IPS-20b (cell line): ENCODE results near the gene RAB40C.

ENCODE experiments used
- H3K27ac ChIP-seq: one replicate; pipeline ENCODE4 v1.5.1; 2013; ENCODE audit warnings: low read length
- H3K27me3 ChIP-seq: 2 replicates; pipeline ENCODE4 v1.6.1; 2013; ENCODE audit warnings: mild to moderate bottlenecking, low read length, inconsistent platforms; ENCODE audit not compliant: insufficient read depth
- H3K36me3 ChIP-seq: 2 replicates; pipeline ENCODE4 v1.6.1; 2013; ENCODE audit warnings: low read depth, mild to moderate bottlenecking, inconsistent platforms, low read length, moderate library complexity; ENCODE audit not compliant: insufficient read depth
- H3K4me1 ChIP-seq: 2 replicates; pipeline ENCODE4 v1.6.1; 2013; ENCODE audit warnings: mild to moderate bottlenecking, control low read depth, inconsistent platforms, low read length, moderate library complexity; ENCODE audit not compliant: insufficient read depth
- H3K4me3 ChIP-seq: 2 replicates; pipeline ENCODE4 v1.5.1; 2013; ENCODE audit warnings: mild to moderate bottlenecking, low read length, inconsistent platforms
- H3K9ac ChIP-seq: 2 replicates; pipeline ENCODE4 v1.6.1; 2013; ENCODE audit warnings: low read depth, mild to moderate bottlenecking, inconsistent platforms, low read length, moderate library complexity
- H3K9me3 ChIP-seq: 2 replicates; pipeline ENCODE4 v1.6.1; 2013; ENCODE audit warnings: mild to moderate bottlenecking, low read depth, low read length, inconsistent platforms; ENCODE audit not compliant: insufficient read depth

Gene RAB40C

GRCh38 chr16:634051-634670 is 44.3 kb downstream of the RAB40C start:
- H3K9me3 ChIP-seq: no peaks in the 10 kb centered on the region
- no peak overlapping the region for H3K9ac ChIP-seq
- no peaks in the 10 kb centered on the region for H3K27me3 ChIP-seq
- no peaks in the 10 kb centered on the region for H3K36me3 ChIP-seq
- H3K27ac ChIP-seq: no peak overlapping the region
- peaks cover 10% of the 10 kb centered on the region; the same call in 1 of the 2 replicates for H3K4me1 ChIP-seq
- no peak overlapping the region for H3K4me3 ChIP-seq

GRCh38 chr16:634996-635395 is 45.1 kb downstream of the RAB40C start:
- Histone ChIP-seq H3K4me1 (peaks cover 5% of the 10 kb centered on the region; the same call in 1 of the 2 replicates), H3K27me3 (no peaks in the 10 kb centered on the region), H3K27ac (no peak overlapping the region), H3K9ac (no peak overlapping the region), H3K9me3 (no peaks in the 10 kb centered on the region), H3K4me3 (no peak overlapping the region; the same call in 1 of the 2 replicates), H3K36me3 (no peaks in the 10 kb centered on the region)

- Histone ChIP-seq H3K9ac (peak overlapping the region; percentile 79; the same call in 1 of the 2 replicates), H3K27me3 (no peaks in the 10 kb centered on the region), H3K36me3 (no peaks in the 10 kb centered on the region), H3K27ac (no peak overlapping the region), H3K4me3 (peak overlapping the region; percentile 86), H3K9me3 (no peaks in the 10 kb centered on the region), H3K4me1 (no peaks in the 10 kb centered on the region; the same call in 1 of the 2 replicates)
Observed at GRCh38 chr16:635573-636205, 45.8 kb downstream of the RAB40C start.

GRCh38 chr16:636206-637080 is 46.6 kb downstream of the RAB40C start, which contains the start of gene METTL26:
Gene METTL26 (minus strand): TSS chr16:636305. CDS start chr16:636290, 15 bp downstream.
- peak within 1 kb of the TSS; percentile 86 for H3K4me3 ChIP-seq
- no peaks in the 10 kb centered on the region for H3K27me3 ChIP-seq
- H3K27ac ChIP-seq: no peak within 1 kb of the TSS
- no peaks in the 10 kb centered on the region for H3K36me3 ChIP-seq
- H3K9me3 ChIP-seq: no peaks in the 10 kb centered on the region
- H3K4me1 ChIP-seq: no peaks in the 10 kb centered on the region; the same call in 1 of the 2 replicates
- H3K9ac ChIP-seq: peak within 1 kb of the TSS; percentile 79; the same call in 1 of the 2 replicates

- no peaks in the 10 kb centered on the region; the same call in 1 of the 2 replicates for H3K4me1 ChIP-seq
- peak overlapping the region; percentile 86; the same call in 1 of the 2 replicates for H3K4me3 ChIP-seq
- no peak overlapping the region for H3K27ac ChIP-seq
- H3K9ac ChIP-seq: no peak overlapping the region; the same call in 1 of the 2 replicates
- H3K27me3 ChIP-seq: peaks cover under 1% of the 10 kb centered on the region; the same call in 1 of the 2 replicates
- no peaks in the 10 kb centered on the region for H3K9me3 ChIP-seq
- H3K36me3 ChIP-seq: no peaks in the 10 kb centered on the region
Observed at GRCh38 chr16:637081-638018, 47.5 kb downstream of the RAB40C start.

GRCh38 chr16:638034-638543 is 48.2 kb downstream of the RAB40C start:
- H3K27me3 ChIP-seq: peaks cover 8% of the 10 kb centered on the region
- H3K9me3 ChIP-seq: no peaks in the 10 kb centered on the region
- no peak overlapping the region; the same call in 1 of the 2 replicates for H3K9ac ChIP-seq
- no peak overlapping the region for H3K27ac ChIP-seq
- no peaks in the 10 kb centered on the region for H3K36me3 ChIP-seq
- no peaks in the 10 kb centered on the region; the same call in 1 of the 2 replicates for H3K4me1 ChIP-seq
- no peak overlapping the region for H3K4me3 ChIP-seq

GRCh38 chr16:638836-639235 is 49.0 kb downstream of the RAB40C start:
- Histone ChIP-seq H3K36me3 (no peaks in the 10 kb centered on the region), H3K27ac (no peak overlapping the region), H3K4me1 (no peaks in the 10 kb centered on the region; the same call in 1 of the 2 replicates), H3K9me3 (no peaks in the 10 kb centered on the region), H3K9ac (no peak overlapping the region), H3K27me3 (peaks cover 9% of the 10 kb centered on the region), H3K4me3 (no peak overlapping the region)

GRCh38 chr16:640614-641013 is 50.7 kb downstream of the RAB40C start:
- no peak overlapping the region for H3K9ac ChIP-seq
- H3K4me3 ChIP-seq: no peak overlapping the region
- H3K36me3 ChIP-seq: no peaks in the 10 kb centered on the region
- no peaks in the 10 kb centered on the region for H3K9me3 ChIP-seq
- peaks cover 9% of the 10 kb centered on the region for H3K27me3 ChIP-seq
- H3K27ac ChIP-seq: no peak overlapping the region
- H3K4me1 ChIP-seq: no peaks in the 10 kb centered on the region; the same call in 1 of the 2 replicates

GRCh38 chr16:641326-642188 is 51.7 kb downstream of the RAB40C start, which contains the start of gene MCRIP2:
Gene MCRIP2 (plus strand): TSS chr16:641828. CDS start chr16:641992, 164 bp downstream.
- Histone ChIP-seq H3K4me1 (no peaks in the 10 kb centered on the region; the same call in 1 of the 2 replicates), H3K9ac (peak within 1 kb of the TSS; percentile 69; the same call in 1 of the 2 replicates), H3K27ac (no peak within 1 kb of the TSS), H3K4me3 (peak within 1 kb of the TSS; percentile 73), H3K27me3 (peaks cover 9% of the 10 kb centered on the region), H3K9me3 (no peaks in the 10 kb centered on the region), H3K36me3 (no peaks in the 10 kb centered on the region)
